ENCODE results near the gene MISP3.
A peak's percentile ranks its signal among the peaks of the same experiment; 100 is the strongest.
"Not testable (repeated sequence)": the region's sequence is repeated elsewhere in the genome, so short reads cannot be mapped to it uniquely, and the experiment has no call there.

MISP3 gene

GRCh38 chr19:14072535-14073260 is at the start of gene MISP3:
Gene MISP3 (plus strand): TSS chr19:14072786. CDS start chr19:14073310, 524 bp downstream.
- peak; percentile 52 for DNase-seq

GRCh38 chr19:14023404-14024235 is 49.0 kb upstream of the MISP3 start:
- peak; percentile 35 for DNase-seq

GRCh38 chr19:14026652-14027192 is 45.9 kb upstream of the MISP3 start:
- DNase-seq = not testable (repeated sequence)

- no peak for DNase-seq
Measured at GRCh38 chr19:14027856-14028450, 44.6 kb upstream of the MISP3 start, which contains the start of gene RLN3. Gene RLN3 (plus strand): TSS chr19:14028148. CDS start chr19:14028205, 57 bp downstream.

GRCh38 chr19:14028901-14029300 is 43.7 kb upstream of the MISP3 start:
- DNase-seq = no peak

GRCh38 chr19:14030997-14031718 is 41.4 kb upstream of the MISP3 start:
- DNase-seq = no peak

- peak; percentile 77 for DNase-seq
Measured at GRCh38 chr19:14031719-14032480, 40.7 kb upstream of the MISP3 start, which contains the start of gene IL27RA. Gene IL27RA (plus strand): TSS chr19:14031762. CDS start chr19:14031873, 111 bp downstream.

- no peak for DNase-seq
Measured at GRCh38 chr19:14033946-14034345, 38.6 kb upstream of the MISP3 start.

GRCh38 chr19:14035159-14035558 is 37.4 kb upstream of the MISP3 start:
- DNase-seq = not testable (repeated sequence)

- DNase-seq = no peak
Measured at GRCh38 chr19:14035706-14036105, 36.9 kb upstream of the MISP3 start.

GRCh38 chr19:14039181-14039580 is 33.4 kb upstream of the MISP3 start:
- no peak for DNase-seq

- DNase-seq = peak; percentile 62
Measured at GRCh38 chr19:14042659-14043608, 29.7 kb upstream of the MISP3 start.

- DNase-seq = not testable (repeated sequence)
Measured at GRCh38 chr19:14047866-14048265, 24.7 kb upstream of the MISP3 start.

GRCh38 chr19:14048443-14049153 is 24.0 kb upstream of the MISP3 start:
- peak; percentile 80 for DNase-seq

- DNase-seq = no peak
Measured at GRCh38 chr19:14050512-14050911, 22.1 kb upstream of the MISP3 start.

- not testable (repeated sequence) for DNase-seq
Measured at GRCh38 chr19:14050961-14051360, 21.6 kb upstream of the MISP3 start.

- DNase-seq = no peak
Measured at GRCh38 chr19:14051980-14052379, 20.6 kb upstream of the MISP3 start.

GRCh38 chr19:14052470-14052869 is 20.1 kb upstream of the MISP3 start:
- DNase-seq = no peak

GRCh38 chr19:14053032-14053431 is 19.6 kb upstream of the MISP3 start:
- no peak for DNase-seq

- no peak for DNase-seq
Measured at GRCh38 chr19:14053500-14053899, 19.1 kb upstream of the MISP3 start.
